Activated CD8-positive, alpha-beta T cell treated with anti-CD3 and anti-CD28 coated beads, Interleukin-2, amount 10 ng/mL, durations not matched to agents 7 days and 5 days (primary cell): ENCODE measurements around the gene OR4P4. TPM values are rescaled to one million over a fixed set of nuclear protein-coding genes. Genes with fewer than 3 reads are reported as not detected.

Experiments used
- total RNA-seq, 2 experiments: library from RNA; stranded (reverse); gene quantifications; one replicate each; pipeline ENCODE4 v1.2.3, GENCODE V29; 2021

Gene OR4P4
- total RNA-seq, 2 experiments from 2014 or later = not detected

Other genes starting within 250 kb of the OR4P4 start
- gene OR4C15, start 80.6 kb upstream of the OR4P4 start, total RNA-seq = not detected
- gene OR4C16, start 63.0 kb upstream of the OR4P4 start, total RNA-seq = not detected
- gene OR4C11, start 27.5 kb upstream of the OR4P4 start, total RNA-seq = not detected
- not detected for gene OR4S2, start 13.2 kb downstream of the OR4P4 start, total RNA-seq
- not detected for gene OR4C6, start 27.1 kb downstream of the OR4P4 start, total RNA-seq
- not detected for gene OR5D13, start 138.3 kb downstream of the OR4P4 start, total RNA-seq
- gene OR5D14, start 160.4 kb downstream of the OR4P4 start, total RNA-seq = not detected
- gene OR5L1, start 176.3 kb downstream of the OR4P4 start, total RNA-seq = not detected
- gene OR5D18, start 184.5 kb downstream of the OR4P4 start, total RNA-seq = not detected
- gene OR5L2, start 192.1 kb downstream of the OR4P4 start, total RNA-seq = not detected
- not detected for gene OR5D16, start 203.6 kb downstream of the OR4P4 start, total RNA-seq
- not detected for gene TRIM51, start 248.2 kb downstream of the OR4P4 start, total RNA-seq